B cell (primary cell): ENCODE measurements around the gene ITGAE.

Source experiments
- CTCF ChIP-seq: fragments of 200-600 bp; IDR thresholded peaks from one replicate; pipeline ENCODE4 v1.8.0; 2022; ENCODE audit warnings: antibody characterized with exemption, mild to moderate bottlenecking
- EZH2 ChIP-seq: IDR thresholded peaks from 2 replicates; pipeline ENCODE4 v1.6.1; 2012; ENCODE audit warnings: borderline replicate concordance, low read depth, mild to moderate bottlenecking, moderate library complexity, low read length; ENCODE audit not compliant: insufficient read depth, poor library complexity, severe bottlenecking

- no peak for TF ChIP-seq EZH2
- TF ChIP-seq CTCF, result no peak
These were observed 29.8 kb downstream of the ITGAE start for GRCh38 chr17:3771140-3771539.
